ENCODE data around the gene RPP25L. TPM values are rescaled to one million over a fixed set of nuclear protein-coding genes. Genes with fewer than 3 reads are reported as not detected.

RPP25L gene
- total RNA-seq, 1 experiment from 2014 or later = 17.2 TPM

GRCh38 chr9:34599546-34599945 is 12.4 kb downstream of the RPP25L start:
- H2AK5ac ChIP-seq (ENCODE audit: insufficient read length, low read length) = no peak overlapping the region
- no CpG with 5 or more reads among the region's 1 CpG for WGBS (ENCODE audit: extremely low coverage, insufficient read length, low lambda C conversion rate)
- H3K27me3 Mint-ChIP-seq (ENCODE audit: low read depth) = peaks cover 32% of the 10 kb centered on the region
- no peaks in the 10 kb centered on the region for H3K79me1 ChIP-seq (ENCODE audit: insufficient read depth, low read depth, low read length, poor library complexity, severe bottlenecking)
- H4K5ac ChIP-seq (ENCODE audit: insufficient read length, low read depth, low read length) = no peak overlapping the region
- no peak overlapping the region for H2BK5ac ChIP-seq (ENCODE audit: insufficient read length, low read length)
- H4K8ac ChIP-seq (replicated peaks; ENCODE audit: insufficient read length, low read depth, low read length) = no peak overlapping the region
- H3K79me2 ChIP-seq (ENCODE audit: insufficient read depth, low read length) = no peaks in the 10 kb centered on the region
- H2BK120ac ChIP-seq (ENCODE audit: low read depth, low read length, poor library complexity, severe bottlenecking) = no peak overlapping the region
- no peak overlapping the region for H3K4ac ChIP-seq (ENCODE audit: low read depth, low read length)
- no peak for DNase-seq
- no peak overlapping the region for H3K23ac ChIP-seq (ENCODE audit: insufficient read length, low read depth, low read length)
- H3T11ph ChIP-seq (ENCODE audit: low read length) = no peak overlapping the region
- H3K18ac ChIP-seq (ENCODE audit: insufficient read length, low read depth, low read length) = no peak overlapping the region
- H3K9ac ChIP-seq (ENCODE audit: extremely low read depth, insufficient read length, low read length) = no peak overlapping the region
- H3K27ac ChIP-seq (ENCODE audit: insufficient read length, low read depth, low read length) = no peak overlapping the region
- H2BK20ac ChIP-seq (ENCODE audit: low read depth, low read length, poor library complexity, severe bottlenecking) = no peak overlapping the region
- no peak overlapping the region for H3K27ac Mint-ChIP-seq
- H3K23me2 ChIP-seq (ENCODE audit: insufficient read length, low read depth, low read length, poor library complexity, severe bottlenecking) = no peaks in the 10 kb centered on the region
- no peak overlapping the region for H3K4me3 Mint-ChIP-seq
- H3K27me3 ChIP-seq (ENCODE audit: insufficient read depth, low read length) = no peaks in the 10 kb centered on the region
- TF ChIP-seq CTCF (conservative IDR thresholded peaks at IDR 0.05) = no peak
- H3K56ac ChIP-seq (ENCODE audit: insufficient read length, low read depth, low read length) = no peak overlapping the region
- H2AFZ ChIP-seq (ENCODE audit: low read length) = no peak overlapping the region
- H4K91ac ChIP-seq (ENCODE audit: insufficient read length, low read depth, low read length) = no peak overlapping the region
- peaks cover 11 to 12% of the 10 kb centered on the region in 2 experiments for H3K4me1 Mint-ChIP-seq
- H3K14ac ChIP-seq (ENCODE audit: insufficient read depth, low read length) = no peak overlapping the region
- no peaks in the 10 kb centered on the region for H3K4me1 ChIP-seq (ENCODE audit: insufficient read depth, low read length)
- H3K9me3 ChIP-seq (ENCODE audit: control insufficient read depth, low read depth, low read length) = no peaks in the 10 kb centered on the region
- H3K4me2 ChIP-seq (ENCODE audit: insufficient read depth, insufficient read length, low read length) = no peak overlapping the region
- H3K36me3 Mint-ChIP-seq (ENCODE audit: insufficient read depth in 1 of 3, low read depth in 3 of 3) = no peaks in the 10 kb centered on the region
- H3K9me3 Mint-ChIP-seq = no peaks in the 10 kb centered on the region; a peak in 1 of 5 replicates
- no peak overlapping the region for H2BK12ac ChIP-seq (ENCODE audit: insufficient read length, low read depth, low read length)
- no peaks in the 10 kb centered on the region for H4K20me1 ChIP-seq (ENCODE audit: control insufficient read depth, insufficient read depth, insufficient read length)
- H2BK15ac ChIP-seq (ENCODE audit: low read depth, low read length) = no peak overlapping the region
